ENCODE results near the gene FAM177B.
"Not testable (repeated sequence)": the region's sequence is repeated elsewhere in the genome, so short reads cannot be mapped to it uniquely, and the experiment has no call there.

The FAM177B gene

DNA sequence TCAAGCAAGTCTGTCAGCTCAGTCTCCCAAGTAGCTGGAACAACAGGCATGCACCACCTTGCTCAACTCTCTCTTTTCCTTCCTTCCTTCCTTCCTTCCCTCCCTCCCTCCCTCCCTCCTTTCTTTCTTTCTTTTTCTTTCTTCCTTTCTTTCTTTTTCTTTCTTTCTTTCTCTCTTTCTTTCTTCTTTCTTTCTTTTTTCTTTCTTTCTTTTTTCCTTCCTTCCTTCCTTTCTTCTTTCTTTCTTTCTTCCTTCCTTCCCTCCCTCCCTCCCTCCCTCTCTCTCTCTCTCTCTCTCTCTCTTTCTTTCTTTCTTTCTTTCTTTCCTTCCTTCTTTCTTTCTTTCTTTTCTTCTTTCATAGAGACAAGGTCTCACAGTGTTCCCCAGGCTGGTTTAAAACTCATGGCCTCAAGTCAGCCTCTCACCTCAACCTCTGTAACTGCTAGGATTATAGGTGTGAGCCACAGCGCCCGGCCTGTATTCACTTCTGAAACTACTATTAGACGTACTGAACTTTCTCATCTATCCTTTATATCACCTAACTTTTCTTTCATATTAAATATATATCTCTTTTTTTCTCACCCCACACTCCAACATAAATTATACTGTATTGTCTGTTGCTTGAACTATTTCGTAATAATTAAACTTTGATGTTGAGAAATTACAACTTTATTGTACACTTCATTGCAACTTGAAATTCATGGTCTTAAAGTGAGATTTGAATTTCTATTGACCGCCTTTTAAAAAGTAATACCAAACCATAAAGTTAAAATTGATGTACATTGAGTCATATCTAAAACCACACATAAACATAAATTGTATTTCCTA lies 4.8 kb downstream of the FAM177B start:
- not testable (repeated sequence) for DNase-seq

DNA sequence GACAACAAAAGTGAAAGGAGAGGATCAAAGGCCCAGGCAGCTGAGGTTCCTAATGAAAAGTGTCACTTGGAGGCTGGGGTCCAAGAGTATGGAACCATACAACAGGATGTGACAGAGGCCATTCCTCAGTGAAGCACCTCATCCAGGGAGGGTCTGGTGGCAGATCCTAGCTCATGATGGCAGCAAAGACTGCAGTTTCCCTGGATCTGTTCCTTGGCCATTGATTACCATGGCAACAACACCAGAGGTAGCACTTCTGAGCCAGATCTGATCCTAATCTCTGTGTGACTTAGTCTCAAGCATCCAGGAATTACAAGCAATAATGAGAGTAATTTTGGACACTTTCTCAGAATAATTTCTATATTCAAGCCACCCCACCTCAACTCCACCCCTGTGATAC lies 12.9 kb downstream of the FAM177B start:
- no peak for DNase-seq

GRCh38 chr1:222750651-222751050 lies 13.6 kb downstream of the FAM177B start:
- no peak for DNase-seq

- no peak for DNase-seq
These were observed 14.3 kb downstream of the FAM177B start for GRCh38 chr1:222751255-222751654.

- no peak for DNase-seq
These were observed 17.6 kb downstream of the FAM177B start for GRCh38 chr1:222754366-222755139.

DNA sequence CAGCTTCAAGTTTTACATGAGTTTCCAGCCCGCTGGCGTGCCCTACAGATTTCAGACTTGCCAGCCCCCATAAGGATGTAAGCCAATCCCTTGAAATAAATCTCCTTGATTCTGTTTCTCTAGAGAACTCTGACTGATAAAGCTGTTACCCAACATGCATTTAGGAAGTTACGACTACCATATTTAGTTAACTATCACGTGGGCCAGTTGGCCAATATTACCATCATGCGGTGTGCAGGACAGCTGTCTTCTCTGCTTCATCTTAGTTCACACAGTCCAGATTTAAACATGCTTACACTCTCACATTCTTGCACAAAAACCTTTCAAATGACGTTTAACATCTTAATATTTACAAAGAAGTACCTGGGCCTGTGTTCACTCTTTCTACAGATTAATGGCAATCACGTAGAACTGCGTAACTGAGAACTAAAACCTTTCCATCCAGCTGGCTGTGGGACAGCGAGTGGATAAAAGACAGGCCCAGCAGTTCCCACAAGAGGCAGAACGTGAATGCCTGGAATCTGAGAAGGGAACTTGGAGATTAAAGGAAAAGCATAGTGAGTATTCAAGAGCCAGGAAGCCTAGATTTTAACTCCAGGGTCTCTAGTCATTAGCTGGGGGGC lies 20.8 kb downstream of the FAM177B start:
- DNase-seq, result no peak

DNA sequence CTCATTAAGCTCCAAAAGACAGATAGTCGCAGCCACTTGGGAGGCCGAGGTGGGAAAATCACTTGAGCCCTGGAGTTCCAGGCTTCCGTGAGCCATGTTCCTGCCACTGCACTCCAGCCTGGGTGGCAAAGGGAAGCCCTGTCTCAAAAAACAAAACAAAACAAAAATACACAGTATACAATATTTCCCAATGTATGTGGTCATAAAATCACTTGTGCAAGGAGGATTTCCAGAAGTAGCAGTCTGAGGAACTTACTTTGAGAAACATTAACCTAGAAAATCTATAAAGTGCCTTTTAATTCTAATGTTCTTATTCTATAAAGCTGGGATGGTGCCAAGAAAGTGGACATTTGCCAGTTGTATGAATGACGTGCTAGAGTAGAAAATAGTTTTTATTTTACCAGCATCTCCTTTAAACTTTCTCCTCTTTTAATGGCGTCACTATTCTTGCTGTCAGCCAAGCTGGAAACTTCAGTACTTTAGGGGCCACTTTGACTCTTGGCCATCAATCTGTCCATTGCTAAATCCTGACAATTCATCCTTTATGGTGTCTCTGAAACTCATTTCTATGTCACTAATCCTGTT lies 22.5 kb downstream of the FAM177B start:
- no peak for DNase-seq

DNA sequence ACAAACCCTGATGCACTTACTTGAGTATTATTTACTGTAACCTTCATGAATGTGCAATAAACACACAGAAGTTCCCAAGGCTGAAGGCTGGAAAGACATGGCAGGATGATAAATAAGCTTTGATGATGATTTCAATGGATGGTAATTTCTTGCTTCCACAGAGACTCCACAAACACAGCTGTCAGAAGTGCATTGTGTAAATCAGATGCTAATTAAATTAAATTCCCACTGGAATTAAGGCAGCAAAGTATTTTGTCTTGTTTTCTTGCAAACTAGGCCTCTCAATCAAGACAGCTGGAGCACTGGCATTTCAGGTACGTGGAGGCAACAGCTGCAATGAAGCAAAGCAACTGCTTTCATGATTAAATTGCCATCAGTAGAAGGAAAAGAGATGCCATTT lies 24.1 kb downstream of the FAM177B start:
- DNase-seq, result no peak

DNA sequence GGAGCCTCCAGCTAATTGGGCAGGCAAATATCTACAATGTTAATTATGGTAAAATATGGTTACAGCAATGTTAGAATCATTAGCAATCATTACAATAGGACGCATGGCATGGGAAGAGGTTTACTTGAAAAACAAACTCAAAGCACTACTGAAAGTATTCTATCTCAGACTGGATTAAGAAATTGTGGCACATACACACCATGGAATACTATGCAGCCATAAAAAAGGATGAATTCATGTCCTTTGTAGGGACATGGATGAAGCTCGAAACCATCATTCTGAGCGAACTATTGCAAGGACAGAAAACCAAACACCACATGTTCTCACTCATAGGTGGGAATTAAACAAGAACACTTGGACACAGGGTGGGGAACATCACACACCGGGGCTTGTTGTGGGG lies 25.2 kb downstream of the FAM177B start:
- not testable (repeated sequence) for DNase-seq

DNA sequence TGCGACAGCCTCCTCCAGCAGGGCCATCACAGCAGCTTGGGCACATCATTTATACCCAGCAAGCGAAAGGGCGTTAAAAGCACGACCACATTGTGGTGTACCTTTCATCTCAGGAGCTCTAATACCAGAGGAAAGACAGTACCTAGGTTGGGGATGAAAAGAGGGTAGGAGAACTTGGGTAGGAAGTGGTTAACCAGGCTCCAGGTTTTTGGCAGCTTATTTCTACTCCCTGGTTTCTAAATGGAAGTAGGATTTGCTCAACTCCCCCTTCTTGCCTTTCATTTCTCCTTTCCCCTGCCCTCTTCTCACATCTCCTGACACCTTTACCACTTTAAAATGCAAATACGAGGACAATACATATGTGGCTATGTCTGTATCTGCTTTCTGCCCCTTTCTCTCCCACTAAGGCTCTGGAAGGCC lies 30.2 kb downstream of the FAM177B start:
- no peak for DNase-seq

DNA sequence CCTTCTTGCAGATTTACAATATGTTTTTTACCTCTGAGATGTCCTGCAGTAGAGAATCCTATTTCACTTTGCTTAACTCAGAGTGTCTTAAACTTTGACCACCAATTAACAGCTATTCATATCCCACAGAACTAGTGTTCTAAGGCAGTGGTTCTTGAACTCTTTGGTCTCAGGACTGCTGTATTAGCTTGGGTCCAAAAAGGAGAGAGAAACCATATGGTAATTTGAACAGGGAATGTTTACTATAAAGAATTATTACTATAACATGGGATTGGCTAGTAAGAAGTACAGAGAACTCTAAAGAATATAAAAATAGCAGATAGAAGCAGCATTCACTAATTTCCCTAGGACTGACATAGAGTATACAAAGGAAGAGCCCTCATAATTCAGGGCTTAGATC lies 31.6 kb downstream of the FAM177B start:
- DNase-seq, result no peak

DNA sequence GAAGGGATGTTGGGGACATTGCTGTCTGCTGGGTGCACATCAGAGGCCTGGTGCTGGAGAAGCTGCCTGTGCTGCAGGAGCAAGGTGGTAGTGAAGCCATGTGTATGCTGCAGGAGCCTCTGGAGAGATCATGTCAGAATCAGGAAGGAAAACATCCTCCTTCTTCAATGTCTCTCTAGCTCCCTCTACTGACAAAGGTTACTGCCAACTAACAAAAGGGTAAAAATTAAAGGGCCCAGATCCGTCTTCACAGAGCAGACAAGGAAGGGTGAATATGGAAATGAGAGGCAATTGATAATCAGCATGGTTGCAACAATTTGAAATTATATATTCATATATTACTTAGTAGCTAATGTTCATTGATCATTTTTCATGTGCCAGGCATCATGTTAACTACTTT lies 32.2 kb downstream of the FAM177B start:
- no peak for DNase-seq

DNA sequence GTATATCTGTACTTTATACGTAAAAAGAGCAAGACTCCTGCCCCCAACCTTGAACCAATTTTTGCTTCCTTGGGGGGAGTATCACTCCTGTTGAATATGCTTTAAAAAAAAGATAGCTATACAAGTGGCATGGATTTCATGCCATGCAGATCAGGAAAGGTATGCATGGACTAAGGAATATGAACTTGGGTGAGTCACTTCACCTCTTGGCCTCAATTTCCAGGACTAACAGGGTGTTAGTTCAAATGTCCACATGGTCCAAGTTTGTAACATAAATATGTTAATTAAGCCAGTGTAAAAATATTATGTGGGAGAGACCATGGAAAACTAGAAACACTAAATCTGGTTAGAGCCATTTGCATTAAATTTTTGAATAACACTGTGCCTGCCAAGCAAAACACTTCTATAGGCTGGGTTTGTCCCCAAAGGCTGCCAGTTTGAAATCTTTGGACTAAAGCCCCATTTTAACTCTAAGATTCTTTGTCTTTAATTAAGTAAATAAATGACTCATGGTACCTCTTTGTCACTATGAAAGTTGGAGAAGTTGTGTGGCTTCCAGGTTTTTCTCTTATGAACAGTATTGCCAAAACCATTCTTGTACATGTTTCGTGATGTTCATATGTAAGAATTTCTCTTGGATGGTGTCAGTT lies 33.1 kb downstream of the FAM177B start:
- DNase-seq, result no peak

DNA sequence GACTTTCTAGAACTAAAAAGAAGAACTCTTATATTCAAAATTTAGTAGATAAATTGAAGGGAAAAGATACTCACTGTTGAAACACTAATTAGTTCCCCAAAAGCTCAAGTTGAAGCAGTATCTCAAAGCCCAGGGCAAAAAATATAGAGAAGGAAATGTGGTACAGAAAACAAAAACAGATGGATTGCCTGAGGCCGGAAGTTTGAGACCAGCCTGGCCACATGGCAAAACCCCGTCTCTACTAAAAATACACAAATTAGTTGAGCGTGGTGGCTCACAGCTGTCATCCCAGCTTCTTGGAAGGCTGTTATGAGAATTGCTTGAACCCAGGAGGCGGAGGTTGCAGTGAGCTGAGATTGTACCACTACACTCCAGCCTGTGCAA lies 36.0 kb downstream of the FAM177B start:
- DNase-seq, result no peak

- peak; percentile 53 for DNase-seq
These were observed 40.5 kb downstream of the FAM177B start for GRCh38 chr1:222777463-222777862.

GRCh38 chr1:222777977-222778376 lies 41.0 kb downstream of the FAM177B start:
- DNase-seq, result peak; percentile 87

- no peak for DNase-seq
These were observed 44.2 kb downstream of the FAM177B start for GRCh38 chr1:222781251-222781650.

DNA sequence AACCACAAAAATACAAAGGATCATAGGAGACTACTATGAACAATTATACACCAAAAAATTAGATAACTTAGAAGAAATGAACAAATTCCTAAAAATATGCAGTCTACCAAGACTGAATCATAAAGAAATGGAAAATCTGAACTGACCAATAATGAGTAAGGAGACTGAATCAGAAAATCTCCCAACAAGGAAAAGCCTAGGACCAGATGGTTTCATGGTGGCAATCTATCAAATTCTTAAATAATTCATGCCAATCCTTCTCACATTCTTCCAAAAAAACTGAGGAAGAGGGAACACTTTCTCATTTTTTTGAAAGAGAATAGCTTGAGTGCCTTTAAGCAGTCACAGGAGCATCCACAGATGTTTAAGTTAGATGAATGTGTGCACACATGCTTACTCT lies 46.0 kb downstream of the FAM177B start:
- no peak for DNase-seq

DNA sequence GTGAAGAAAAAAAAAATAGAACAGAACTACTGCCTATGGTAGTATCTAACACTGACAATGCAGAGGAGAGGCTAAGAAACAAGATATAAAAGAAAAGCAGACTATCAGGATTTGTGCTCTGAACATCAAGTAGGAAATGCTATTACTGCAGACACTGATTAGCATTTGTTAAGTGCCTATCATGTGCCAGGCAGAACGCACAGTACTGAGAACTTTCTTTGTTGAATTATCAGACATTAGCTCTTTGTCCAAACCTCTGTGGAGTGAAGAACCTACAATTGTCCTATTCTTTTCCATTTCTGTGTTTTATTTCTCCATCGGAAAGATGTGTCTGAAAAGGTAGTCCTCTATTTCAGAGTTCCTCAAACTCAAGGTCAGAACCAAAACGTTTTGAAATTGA lies 47.4 kb downstream of the FAM177B start:
- no peak for DNase-seq

GRCh38 chr1:222784916-222785315 lies 47.9 kb downstream of the FAM177B start:
- DNase-seq, result no peak

DNA sequence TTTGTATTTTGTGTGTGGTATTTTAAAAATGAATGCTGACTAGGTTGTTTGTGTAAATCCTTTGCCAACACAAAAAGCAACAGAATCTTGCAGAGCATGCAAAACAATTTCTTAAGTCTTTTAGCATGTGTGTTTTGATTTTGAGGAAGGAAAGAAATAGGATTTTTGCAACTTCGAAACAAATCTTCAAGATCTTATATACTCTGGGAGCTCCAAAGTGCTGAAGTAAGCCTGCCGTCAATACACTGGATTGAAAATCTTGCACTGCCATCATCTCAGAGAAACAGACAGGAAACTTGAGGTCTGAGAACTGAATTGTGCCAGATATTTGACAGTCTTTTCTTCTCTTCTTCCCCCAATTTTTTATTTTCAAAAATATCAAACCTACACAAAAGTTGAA lies 48.5 kb downstream of the FAM177B start:
- DNase-seq, result no peak

DNA sequence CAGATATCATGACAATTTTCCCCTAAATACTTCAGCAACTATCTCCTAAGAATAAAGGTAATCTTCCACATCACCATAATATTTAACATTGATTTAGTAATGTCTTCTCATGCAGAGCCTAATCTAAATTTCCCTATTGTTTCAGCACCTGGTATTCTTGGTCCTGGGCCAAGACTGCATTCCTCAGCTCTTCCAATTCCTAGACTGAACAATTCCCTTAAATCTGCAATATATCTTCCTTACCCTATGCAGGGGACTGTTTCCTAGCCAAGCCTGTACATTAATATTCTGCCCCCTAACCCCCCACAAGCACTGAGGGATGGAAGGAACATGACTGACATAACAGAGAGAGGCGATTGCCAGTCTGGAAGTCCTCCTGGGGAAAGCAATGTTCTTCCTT lies 49.1 kb downstream of the FAM177B start:
- DNase-seq, result no peak

DNA sequence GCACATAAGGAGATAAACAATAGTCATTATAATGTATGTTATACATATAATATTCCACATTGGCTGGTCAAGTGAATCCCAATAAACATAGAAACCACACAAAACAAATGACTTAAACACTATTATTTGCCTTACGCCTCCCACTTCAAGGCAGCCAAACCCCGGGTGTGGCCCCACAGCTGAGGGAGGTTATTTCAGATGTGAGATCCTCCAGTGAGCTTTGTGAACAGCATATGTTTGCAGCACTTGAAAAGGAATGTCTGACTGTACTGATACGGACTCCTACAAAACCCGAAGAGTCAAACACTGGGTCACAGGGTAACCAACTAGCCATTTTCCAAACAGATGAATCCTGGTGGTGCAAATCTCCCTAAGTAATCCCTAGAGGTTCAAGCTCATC lies 50.7 kb downstream of the FAM177B start:
- no peak for DNase-seq

Measured in NCI-H748 treated with DMSO at 0.1 percent for 48 hours (cell line).